Naive thymus-derived CD4-positive, alpha-beta T cell (primary cell): ENCODE measurements around the gene PEX7. TPM values are rescaled to one million over a fixed set of nuclear protein-coding genes. Genes with fewer than 3 reads are reported as not detected.

Source experiments
- ATAC-seq: fragments of 150-1000 bp; cut with Tn5 transposase; 2 replicates; pipeline ENCODE4 v1.10.0; 2021; ENCODE audit warnings: mild to moderate bottlenecking, moderate library complexity
- CTCF ChIA-PET: fragments of 350-600 bp; sonication (Branson Sonifier 250); formaldehyde crosslinking; loops from one replicate; lab custom pipeline; 2021; ENCODE audit warnings: antibody characterized with exemption; lab: Charles Lee
- POLR2A ChIA-PET: fragments of 350-600 bp; sonication (Branson Sonifier 250); formaldehyde crosslinking; loops from one replicate; lab custom pipeline; 2021; ENCODE audit warnings: antibody characterized with exemption, inconsistent platforms; lab: Charles Lee
- DNase-seq, 9 donors: peaks; one replicate each; pipeline versions ENCODE4 v3.0.0 to v3.0.0-alpha.2; 2020 to 2022; ENCODE audit warnings: mixed read lengths in 1 of 9
- H3K27ac ChIP-seq: one replicate; pipeline ENCODE4 v1.7.0; 2013; ENCODE audit warnings: mild to moderate bottlenecking, low read depth, low read length, moderate library complexity
- H3K27me3 ChIP-seq, 2 donors: one replicate each; pipeline ENCODE4 v1.7.0; 2013; ENCODE audit warnings: low read length in 2 of 2, mild to moderate bottlenecking in 2 of 2, moderate library complexity in 2 of 2; ENCODE audit not compliant: control insufficient read depth in 2 of 2, insufficient read depth in 2 of 2
- H3K36me3 ChIP-seq, 3 experiments: 1 replicate in 2 of 3; 2 replicates in 1 of 3; pipeline ENCODE4 v1.7.0; 2013; ENCODE audit warnings: low read length in 3 of 3, mild to moderate bottlenecking in 3 of 3, moderate library complexity in 1 of 3; ENCODE audit not compliant: insufficient read depth in 3 of 3, control insufficient read depth in 2 of 3
- H3K4me1 ChIP-seq, 2 donors: one replicate each; pipeline ENCODE4 v1.7.0; 2013; ENCODE audit warnings: low read length in 2 of 2, mild to moderate bottlenecking in 2 of 2, moderate library complexity in 1 of 2; ENCODE audit not compliant: control insufficient read depth in 2 of 2, insufficient read depth in 2 of 2
- H3K4me3 ChIP-seq: 2 replicates; pipeline ENCODE4 v1.7.0; 2013; ENCODE audit warnings: mild to moderate bottlenecking, low read length
- H3K9me3 ChIP-seq, 3 experiments: 1 replicate in 2 of 3; 2 replicates in 1 of 3; pipeline ENCODE4 v1.7.0; 2013; ENCODE audit warnings: low read length in 3 of 3; ENCODE audit not compliant: control insufficient read depth in 2 of 3
- H3K27ac Mint-ChIP-seq, 9 donors: one replicate each; pipeline ENCODE4 v1.8.0; 2020 to 2022; ENCODE audit warnings: mixed read lengths in 9 of 9, mild to moderate bottlenecking in 8 of 9, moderate library complexity in 5 of 9, inconsistent platforms in 2 of 9
- H3K27me3 Mint-ChIP-seq, 5 donors: one replicate each; pipeline ENCODE4 v1.8.0; 2021 to 2022; ENCODE audit warnings: mixed read lengths in 5 of 5, mild to moderate bottlenecking in 1 of 5
- H3K36me3 Mint-ChIP-seq, 5 donors: one replicate each; pipeline ENCODE4 v1.8.0; 2020 to 2022; ENCODE audit warnings: mixed read lengths in 5 of 5, mild to moderate bottlenecking in 3 of 5, inconsistent platforms in 1 of 5
- H3K4me1 Mint-ChIP-seq, 7 donors: one replicate each; pipeline ENCODE4 v1.8.0; 2020 to 2022; ENCODE audit warnings: mixed read lengths in 7 of 7, mild to moderate bottlenecking in 3 of 7, inconsistent platforms in 1 of 7
- H3K4me3 Mint-ChIP-seq, 10 donors: one replicate each; pipeline ENCODE4 v1.8.0; 2020 to 2022; ENCODE audit warnings: mild to moderate bottlenecking in 10 of 10, mixed read lengths in 10 of 10, moderate library complexity in 6 of 10, inconsistent platforms in 2 of 10
- H3K9me3 Mint-ChIP-seq, 11 donors: one replicate each; pipeline ENCODE4 v1.8.0; 2020 to 2022; ENCODE audit warnings: mixed read lengths in 11 of 11, mild to moderate bottlenecking in 4 of 11, inconsistent platforms in 1 of 11, moderate library complexity in 1 of 11
- intact Hi-C, 2 donors: fragments of 100-400 bp; cut with micrococcal nuclease; formaldehyde crosslinking; loops; one replicate each; pipeline ENCODE4 v1.15.1; 2023
- polyA plus RNA-seq, 2 donors: library from polyadenylated mRNA; unstranded; fragments of 300-500 nt; fragmentation: Illumina TruSeq; gene quantifications; one replicate each; pipeline ENCODE4 v1.2.3, GENCODE V29; 2021
- total RNA-seq, 6 experiments: library from RNA in 5 of 6; stranded (reverse) in 5 of 6; gene quantifications; 1 replicate in 5 of 6; 2 replicates in 1 of 6; pipeline ENCODE4 v1.2.3 and lab custom pipeline; 2021 to 2026

Gene PEX7
- total and polyA plus RNA-seq, 7 experiments from 2014 or later: 4.0 to 6.6 (median 5.6) TPM

GRCh38 chr6:136793363-136793762 lies 29.0 kb upstream of the PEX7 start:
- ATAC-seq (no peak), DNase-seq (peak in 2 of 9 donors; percentile 8 to 33)
- Mint-ChIP-seq H3K4me3 (peak overlapping the region; percentile 90 to 96 (median 94)), H3K27ac (peak overlapping the region; percentile 89 to 99 (median 95)), H3K27me3 (peaks cover 0 to 10% (median 0%) of the 10 kb centered on the region in 5 donors), H3K9me3 (peaks cover 0 to 4% (median 0%) of the 10 kb centered on the region in 11 donors), H3K36me3 (peaks cover 0 to 18% (median 0%) of the 10 kb centered on the region in 5 donors), H3K4me1 (peaks cover 12 to 33% (median 27%) of the 10 kb centered on the region in 7 donors)
- Histone ChIP-seq H3K36me3 (peaks cover 0 to 10% (median 0%) of the 10 kb centered on the region in 3 experiments), H3K27ac (peak overlapping the region; percentile 97), H3K27me3 (no peaks in the 10 kb centered on the region), H3K4me3 (peak overlapping the region; percentile 100), H3K9me3 (no peaks in the 10 kb centered on the region), H3K4me1 (peaks cover 5 to 17% of the 10 kb centered on the region in 2 donors)
- ChIA-PET POLR2A (interaction anchor here (1.5 to 7.4 kb wide), 6 partner anchors 29 to 504 kb away, joined by 8 to 79 read pairs (median 22); partner anchors contain the start of genes BCLAF1 and PEX7), CTCF (interaction anchor here (0.7 to 10.8 kb wide), 10 partner anchors 38 to 186 kb away, joined by 3 to 274 read pairs (median 4); partner anchors contain the start of gene SLC35D3)
- intact Hi-C loops: loop anchor here (1.0 to 2.0 kb wide), 9 partner anchors 29 to 1295 kb away; partner anchors contain the start of genes PEX7 (in 2 of the 2) and MAP7 (in 1 of the 2)

- peaks cover 5 to 6% of the 10 kb centered on the region in 2 donors for H3K4me1 ChIP-seq
- no peaks in the 10 kb centered on the region for H3K9me3 ChIP-seq
- ATAC-seq: no peak
- peaks cover 0 to 2% (median 0%) of the 10 kb centered on the region in 11 donors for H3K9me3 Mint-ChIP-seq
- ChIA-PET POLR2A (interaction anchor here (1.2 to 1.7 kb wide), 3 partner anchors 28 to 151 kb away, joined by 3 to 4 read pairs (median 3); no protein-coding TSS in a partner anchor), CTCF (interaction anchor here (10.8 kb wide), 1 partner anchor 148 kb away, joined by 274 read pairs; no protein-coding TSS in a partner anchor)
- H3K36me3 Mint-ChIP-seq: peaks cover 0 to 10% (median 0%) of the 10 kb centered on the region in 5 donors
- peaks cover 0 to 15% (median 0%) of the 10 kb centered on the region in 5 donors for H3K27me3 Mint-ChIP-seq
- H3K27ac ChIP-seq: no peak overlapping the region
- no peak overlapping the region for H3K4me3 ChIP-seq
- H3K27ac Mint-ChIP-seq: no peak overlapping the region
- peaks cover 0 to 10% (median 0%) of the 10 kb centered on the region in 3 experiments for H3K36me3 ChIP-seq
- H3K27me3 ChIP-seq: no peaks in the 10 kb centered on the region
- peaks cover 6 to 17% (median 14%) of the 10 kb centered on the region in 7 donors for H3K4me1 Mint-ChIP-seq
- intact Hi-C loops: no loop called here
- H3K4me3 Mint-ChIP-seq: no peak overlapping the region
- DNase-seq: no peak
Measured at GRCh38 chr6:136795386-136795785, 27.0 kb upstream of the PEX7 start.

- ATAC-seq (no peak), DNase-seq (no peak)
- ChIA-PET CTCF (interaction anchor here (10.8 kb wide), 1 partner anchor 149 kb away, joined by 274 read pairs; no protein-coding TSS in a partner anchor), POLR2A (no interaction called here)
- Mint-ChIP-seq H3K27ac (no peak overlapping the region), H3K4me1 (peaks cover 4 to 11% (median 8%) of the 10 kb centered on the region in 7 donors), H3K36me3 (peaks cover 0 to 7% (median 0%) of the 10 kb centered on the region in 5 donors), H3K4me3 (no peak overlapping the region), H3K27me3 (peaks cover 0 to 18% (median 0%) of the 10 kb centered on the region in 5 donors), H3K9me3 (peaks cover 0 to 2% (median 0%) of the 10 kb centered on the region in 11 donors)
- intact Hi-C loops: no loop called here
- peaks cover 0 to 10% (median 0%) of the 10 kb centered on the region in 3 experiments for H3K36me3 ChIP-seq
- H3K27me3 ChIP-seq: no peaks in the 10 kb centered on the region
- H3K4me1 ChIP-seq: peaks cover 5 to 6% of the 10 kb centered on the region in 2 donors
- H3K4me3 ChIP-seq: no peak overlapping the region
- H3K27ac ChIP-seq: no peak overlapping the region
- no peaks in the 10 kb centered on the region for H3K9me3 ChIP-seq
Measured at GRCh38 chr6:136795996-136796395, 26.4 kb upstream of the PEX7 start.

GRCh38 chr6:136798044-136798443 lies 24.3 kb upstream of the PEX7 start:
- POLR2A ChIA-PET: interaction anchor here (0.7 kb wide), 1 partner anchor 78 kb away, joined by 3 read pairs; no protein-coding TSS in a partner anchor
- ATAC-seq (no peak), DNase-seq (no peak)
- H3K27me3 ChIP-seq: no peaks in the 10 kb centered on the region
- H3K36me3 Mint-ChIP-seq: no peaks in the 10 kb centered on the region
- H3K4me1 Mint-ChIP-seq: peaks cover 3 to 6% (median 5%) of the 10 kb centered on the region in 7 donors
- H3K4me3 ChIP-seq: no peak overlapping the region
- H3K27me3 Mint-ChIP-seq: peaks cover 0 to 24% (median 6%) of the 10 kb centered on the region in 5 donors
- H3K4me3 Mint-ChIP-seq: no peak overlapping the region
- peaks cover 5% of the 10 kb centered on the region in 2 donors for H3K4me1 ChIP-seq
- CTCF ChIA-PET: interaction anchor here (2.1 kb wide), 1 partner anchor 154 kb away, joined by 13 read pairs; no protein-coding TSS in a partner anchor
- no peaks in the 10 kb centered on the region for H3K36me3 ChIP-seq
- H3K27ac ChIP-seq: no peak overlapping the region
- no peak overlapping the region for H3K27ac Mint-ChIP-seq
- intact Hi-C loops: no loop called here
- H3K9me3 Mint-ChIP-seq: no peaks in the 10 kb centered on the region
- no peaks in the 10 kb centered on the region for H3K9me3 ChIP-seq

- H3K4me1 ChIP-seq: no peaks in the 10 kb centered on the region
- DNase-seq (no peak), ATAC-seq (no peak)
- no peaks in the 10 kb centered on the region for H3K27me3 ChIP-seq
- H3K27ac ChIP-seq: no peak overlapping the region
- intact Hi-C loops: no loop called here
- H3K27me3 Mint-ChIP-seq: peaks cover 0 to 27% (median 6%) of the 10 kb centered on the region in 5 donors
- H3K9me3 ChIP-seq: no peaks in the 10 kb centered on the region
- POLR2A ChIA-PET: no interaction called here
- H3K4me3 ChIP-seq: no peak overlapping the region
- H3K4me1 Mint-ChIP-seq: no peaks in the 10 kb centered on the region
- H3K27ac Mint-ChIP-seq: no peak overlapping the region
- CTCF ChIA-PET: interaction anchor here (2.1 kb wide), 1 partner anchor 157 kb away, joined by 9 read pairs; no protein-coding TSS in a partner anchor
- H3K36me3 Mint-ChIP-seq: no peaks in the 10 kb centered on the region
- no peaks in the 10 kb centered on the region for H3K9me3 Mint-ChIP-seq
- no peak overlapping the region for H3K4me3 Mint-ChIP-seq
- no peaks in the 10 kb centered on the region for H3K36me3 ChIP-seq
Measured at GRCh38 chr6:136801581-136801980, 20.8 kb upstream of the PEX7 start.

GRCh38 chr6:136803608-136804007 lies 18.8 kb upstream of the PEX7 start:
- Histone ChIP-seq H3K4me3 (no peak overlapping the region), H3K27me3 (no peaks in the 10 kb centered on the region), H3K4me1 (no peaks in the 10 kb centered on the region), H3K27ac (no peak overlapping the region), H3K9me3 (no peaks in the 10 kb centered on the region), H3K36me3 (no peaks in the 10 kb centered on the region)
- H3K4me3 Mint-ChIP-seq: no peak overlapping the region
- peaks cover 0 to 17% (median 6%) of the 10 kb centered on the region in 5 donors for H3K27me3 Mint-ChIP-seq
- no peaks in the 10 kb centered on the region for H3K4me1 Mint-ChIP-seq
- DNase-seq: no peak
- intact Hi-C loops: no loop called here
- ChIA-PET CTCF (interaction anchor here (0.6 kb wide), 1 partner anchor 1201 kb away, joined by 4 read pairs; no protein-coding TSS in a partner anchor), POLR2A (no interaction called here)
- no peaks in the 10 kb centered on the region for H3K9me3 Mint-ChIP-seq
- H3K36me3 Mint-ChIP-seq: no peaks in the 10 kb centered on the region
- no peak for ATAC-seq
- H3K27ac Mint-ChIP-seq: no peak overlapping the region
